ENCODE measurements around the gene GOLGA6B. TPM values are rescaled to one million over a fixed set of nuclear protein-coding genes. Genes with fewer than 3 reads are reported as not detected.
A peak's percentile ranks its signal among the peaks of the same experiment; 100 is the strongest.

The GOLGA6B gene
- total and polyA plus RNA-seq, 2 experiments from 2014 or later: not detected

DNA sequence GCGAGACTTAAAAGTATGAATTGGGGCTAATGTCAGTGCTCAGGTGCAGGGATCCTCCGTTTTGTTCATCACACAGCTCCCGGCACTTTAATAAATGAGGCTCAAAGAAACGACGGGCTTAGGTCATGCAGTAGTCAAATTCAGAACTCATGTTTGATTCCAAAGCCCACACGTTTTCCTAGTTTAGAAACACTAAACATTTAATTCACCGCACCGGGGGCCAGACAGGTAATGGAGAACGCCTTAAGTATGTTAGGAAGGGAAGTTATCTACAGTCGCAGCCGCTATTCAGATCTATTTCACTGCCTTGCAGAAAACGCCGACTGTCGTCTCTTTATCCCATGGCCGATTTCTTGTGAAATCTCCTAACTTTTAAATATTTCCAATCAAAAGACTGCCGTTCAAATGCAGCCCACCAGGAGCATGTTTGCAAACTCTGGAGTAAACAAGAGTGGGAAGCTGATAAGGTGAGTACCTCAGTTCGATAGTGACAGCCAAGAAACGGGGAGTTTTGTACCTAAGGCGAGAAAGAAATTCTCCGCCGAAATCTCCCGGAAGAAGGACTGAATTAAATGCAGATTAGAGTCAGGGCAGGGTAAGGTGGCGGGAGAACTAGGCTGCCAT is 30.9 kb downstream of the GOLGA6B start:
- Histone ChIP-seq H3K36me3 (replicated peaks; ENCODE audit: insufficient read depth, low read depth) (no peaks in the 10 kb centered on the region), H3K27me3 (peaks cover 7% of the 10 kb centered on the region), H3K9me3 (ENCODE audit: low read depth) (no peaks in the 10 kb centered on the region), H3K4me2 (peak overlapping the region; percentile 89), H3K9me2 (replicated peaks; ENCODE audit: insufficient read depth) (no peaks in the 10 kb centered on the region), H2AFZ (peak overlapping the region; percentile 98), H4K20me1 (ENCODE audit: insufficient read depth, poor library complexity, severe bottlenecking) (no peaks in the 10 kb centered on the region), H3K4me1 (ENCODE audit: insufficient read depth) (peaks cover 14% of the 10 kb centered on the region), H3K79me2 (peaks cover 24% of the 10 kb centered on the region), H3K4me3 (peak overlapping the region; percentile 41), H3K27ac (peak overlapping the region; percentile 90)
- 16% methylated on average over 23 of the region's 23 CpGs for WGBS (ENCODE audit: low lambda C conversion rate, missing lambda C conversion rate)
- TF ChIP-seq, protein P1, sequence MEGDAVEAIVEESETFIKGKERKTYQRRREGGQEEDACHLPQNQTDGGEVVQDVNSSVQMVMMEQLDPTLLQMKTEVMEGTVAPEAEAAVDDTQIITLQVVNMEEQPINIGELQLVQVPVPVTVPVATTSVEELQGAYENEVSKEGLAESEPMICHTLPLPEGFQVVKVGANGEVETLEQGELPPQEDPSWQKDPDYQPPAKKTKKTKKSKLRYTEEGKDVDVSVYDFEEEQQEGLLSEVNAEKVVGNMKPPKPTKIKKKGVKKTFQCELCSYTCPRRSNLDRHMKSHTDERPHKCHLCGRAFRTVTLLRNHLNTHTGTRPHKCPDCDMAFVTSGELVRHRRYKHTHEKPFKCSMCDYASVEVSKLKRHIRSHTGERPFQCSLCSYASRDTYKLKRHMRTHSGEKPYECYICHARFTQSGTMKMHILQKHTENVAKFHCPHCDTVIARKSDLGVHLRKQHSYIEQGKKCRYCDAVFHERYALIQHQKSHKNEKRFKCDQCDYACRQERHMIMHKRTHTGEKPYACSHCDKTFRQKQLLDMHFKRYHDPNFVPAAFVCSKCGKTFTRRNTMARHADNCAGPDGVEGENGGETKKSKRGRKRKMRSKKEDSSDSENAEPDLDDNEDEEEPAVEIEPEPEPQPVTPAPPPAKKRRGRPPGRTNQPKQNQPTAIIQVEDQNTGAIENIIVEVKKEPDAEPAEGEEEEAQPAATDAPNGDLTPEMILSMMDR (IDR thresholded peaks at IDR 0.05; ENCODE audit: poor library complexity): no peak
- TF ChIP-seq EZH2phosphoT487 (IDR thresholded peaks at IDR 0.05; ENCODE audit: low read depth, severe bottlenecking, unreplicated experiment) (no peak), EZH2 (IDR thresholded peaks at IDR 0.05; ENCODE audit: borderline replicate concordance) (no peak)
- DNase-seq (ENCODE audit: low spot score): peak; percentile 3

DNA sequence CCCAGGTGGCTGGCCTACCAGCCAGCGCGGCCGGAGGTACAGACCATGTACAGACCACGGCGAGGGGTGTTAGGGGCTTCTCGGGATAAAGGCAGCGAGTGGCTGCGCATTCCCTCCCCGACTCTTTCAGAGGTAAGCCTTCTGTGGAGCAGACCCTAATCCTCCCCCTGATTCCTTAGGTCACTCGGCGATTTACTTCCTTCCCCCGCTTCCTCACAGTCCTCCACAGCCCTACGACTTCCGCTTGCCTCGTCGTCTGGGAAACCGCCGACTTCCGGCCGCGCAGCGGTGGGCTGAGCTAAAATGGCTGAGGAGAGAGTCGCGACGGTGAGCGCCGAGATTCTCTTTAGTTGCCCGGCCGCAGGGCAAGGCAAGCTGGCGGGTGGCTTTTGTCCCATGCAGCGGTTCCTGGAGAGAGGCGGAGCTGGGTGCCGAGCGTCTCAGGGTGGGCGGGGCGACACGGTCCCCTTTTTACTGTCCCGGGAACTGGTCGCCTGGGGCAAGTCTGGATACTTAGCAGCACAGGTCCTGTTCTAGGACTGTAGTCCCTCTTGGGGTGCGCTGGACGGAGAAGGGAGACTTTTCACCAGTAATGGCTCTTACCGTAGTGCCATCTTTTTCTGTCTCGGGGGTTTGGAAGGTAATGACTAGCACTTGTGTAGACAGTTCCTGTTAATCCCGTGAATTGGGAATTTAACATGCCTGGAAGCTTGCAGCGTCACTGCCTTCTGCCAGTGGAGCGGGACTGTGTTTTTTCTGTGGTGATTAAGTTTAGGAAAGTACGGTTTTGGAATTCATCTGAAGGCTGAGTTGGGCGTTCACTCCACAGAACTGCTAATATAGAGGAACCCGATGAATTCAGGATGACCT is 31.7 kb downstream of the GOLGA6B start, which contains the start of the genes BBS4 and HIGD2B:
BBS4 (plus strand) TSS at position 283 of the 870 bp plus-strand sequence; CDS start at position 304, 21 bp downstream.
HIGD2B (minus strand) TSS at position 258 of the 870 bp plus-strand sequence. CDS start 9,808 bp downstream, outside the sequence.
- H3K9me3 ChIP-seq (ENCODE audit: low read depth): no peaks in the 10 kb centered on the region

DNA sequence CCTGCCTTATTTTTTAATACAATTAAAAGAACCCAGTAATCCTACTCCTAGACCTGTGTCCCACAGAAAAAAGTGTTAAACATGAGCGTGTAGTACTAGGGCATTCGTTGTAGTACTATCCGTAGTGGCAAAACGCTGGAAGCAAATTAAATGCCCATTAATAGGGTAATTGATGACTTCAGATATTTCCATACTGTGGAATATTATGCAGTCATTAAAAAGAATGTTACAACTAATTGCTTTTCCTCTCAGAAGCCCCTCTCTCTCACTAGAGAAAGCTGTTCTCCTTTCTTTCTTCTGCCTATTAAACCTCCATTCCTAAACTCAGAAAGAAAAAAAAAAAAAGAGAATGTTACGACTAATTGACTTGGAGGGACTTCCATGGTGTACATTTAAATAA is 34.2 kb downstream of the GOLGA6B start:
- H3K9me3 ChIP-seq (ENCODE audit: low read depth): no peaks in the 10 kb centered on the region
- no peaks in the 10 kb centered on the region for H3K27me3 ChIP-seq
- no peaks in the 10 kb centered on the region for H4K20me1 ChIP-seq (ENCODE audit: insufficient read depth, poor library complexity, severe bottlenecking)
- peaks cover 14% of the 10 kb centered on the region for H3K4me1 ChIP-seq (ENCODE audit: insufficient read depth)
- no peak for DNase-seq (ENCODE audit: low spot score)
- peaks cover 43% of the 10 kb centered on the region for H3K79me2 ChIP-seq
- TF ChIP-seq EZH2phosphoT487 (IDR thresholded peaks at IDR 0.05; ENCODE audit: low read depth, severe bottlenecking, unreplicated experiment) (no peak), EZH2 (IDR thresholded peaks at IDR 0.05; ENCODE audit: borderline replicate concordance) (no peak)
- TF ChIP-seq, protein P1 (IDR thresholded peaks at IDR 0.05; ENCODE audit: poor library complexity): no peak
- 97% methylated on average over 5 of the region's 5 CpGs for WGBS (ENCODE audit: low lambda C conversion rate, missing lambda C conversion rate)
- H2AFZ ChIP-seq: no peak overlapping the region
- no peaks in the 10 kb centered on the region for H3K36me3 ChIP-seq (replicated peaks; ENCODE audit: insufficient read depth, low read depth)
- no peak overlapping the region for H3K27ac ChIP-seq
- H3K4me2 ChIP-seq: no peak overlapping the region
- no peak overlapping the region for H3K4me3 ChIP-seq
- H3K9me2 ChIP-seq (replicated peaks; ENCODE audit: insufficient read depth): no peaks in the 10 kb centered on the region

More for the DNA sequence above, 31.7 kb downstream of the GOLGA6B start, which contains the start of the genes BBS4 and HIGD2B:
- under 1% methylated on average over 49 of the region's 49 CpGs for WGBS (ENCODE audit: low lambda C conversion rate, missing lambda C conversion rate)
- peaks cover 14% of the 10 kb centered on the region for H3K4me1 ChIP-seq (ENCODE audit: insufficient read depth)
- DNase-seq (ENCODE audit: low spot score): peak; percentile 93
- H3K79me2 ChIP-seq: peaks cover 26% of the 10 kb centered on the region
- H3K27ac ChIP-seq: peak within 1 kb of the TSS; percentile 90
- H3K9me2 ChIP-seq (replicated peaks; ENCODE audit: insufficient read depth): no peaks in the 10 kb centered on the region
- H3K4me2 ChIP-seq: peak within 1 kb of the TSS; percentile 89
- H2AFZ ChIP-seq: peak within 1 kb of the TSS; percentile 98
- H4K20me1 ChIP-seq (ENCODE audit: insufficient read depth, poor library complexity, severe bottlenecking): no peaks in the 10 kb centered on the region
- peaks cover 1% of the 10 kb centered on the region for H3K27me3 ChIP-seq
- TF ChIP-seq EZH2 (IDR thresholded peaks at IDR 0.05; ENCODE audit: borderline replicate concordance): no peak
- TF ChIP-seq, protein P1 (IDR thresholded peaks at IDR 0.05; ENCODE audit: poor library complexity): no peak
- no peak for TF ChIP-seq EZH2phosphoT487 (IDR thresholded peaks at IDR 0.05; ENCODE audit: low read depth, severe bottlenecking, unreplicated experiment)
- no peaks in the 10 kb centered on the region for H3K36me3 ChIP-seq (replicated peaks; ENCODE audit: insufficient read depth, low read depth)
- peak within 1 kb of the TSS; percentile 60 for H3K4me3 ChIP-seq

All from hepatocyte (in vitro differentiated cells).